HEK293T (cell line): Measurements from ENCODE around the gene FADS1.
A peak's percentile ranks its signal among the peaks of the same experiment; 100 is the strongest.

Experiments used
- CTCF ChIA-PET: fragments of 350-600 bp; formaldehyde crosslinking; extraction: SDS; loops from one replicate; lab custom pipeline; 2021; ENCODE audit warnings: antibody characterized with exemption, inconsistent platforms; lab: Yijun Ruan, JAX
- POLR2A ChIA-PET: fragments of 350-600 bp; formaldehyde crosslinking; extraction: SDS; loops from one replicate; lab custom pipeline; 2020; ENCODE audit warnings: antibody characterized with exemption, inconsistent platforms; lab: Yijun Ruan, JAX
- DNase-seq: peaks from one replicate; pipeline ENCODE4 v3.0.0; 2012; ENCODE audit warnings: mixed read lengths; ENCODE audit errors: extremely low spot score
- ARNT ChIP-seq: fragments of 450-650 bp; IDR thresholded peaks from 2 replicates; pipeline ENCODE4 v1.6.1; 2017; ENCODE audit warnings: mild to moderate bottlenecking
- BHLHE40 ChIP-seq: fragments of 450-650 bp; IDR thresholded peaks from 2 replicates; pipeline ENCODE4 v1.6.1; 2016; ENCODE audit warnings: mild to moderate bottlenecking, moderate library complexity, borderline replicate concordance
- CTBP1 ChIP-seq: fragments of 450-650 bp; IDR thresholded peaks from 2 replicates; pipeline ENCODE4 v1.6.1; 2016; ENCODE audit warnings: borderline replicate concordance
- ELF4 ChIP-seq: fragments of 450-650 bp; IDR thresholded peaks from 2 replicates; pipeline ENCODE4 v1.6.1; 2017; ENCODE audit warnings: antibody characterized with exemption
- FOXA1 ChIP-seq: fragments of 450-650 bp; IDR thresholded peaks from 2 replicates; pipeline ENCODE4 v1.6.1; 2016; ENCODE audit warnings: mild to moderate bottlenecking
- FOXK2 ChIP-seq: fragments of 450-650 bp; IDR thresholded peaks from 2 replicates; pipeline ENCODE4 v1.6.1; 2016; ENCODE audit warnings: mild to moderate bottlenecking
- FOXM1 ChIP-seq: fragments of 450-650 bp; IDR thresholded peaks from 2 replicates; pipeline ENCODE4 v1.6.1; 2017; ENCODE audit warnings: mild to moderate bottlenecking, borderline replicate concordance
- HDGF ChIP-seq: fragments of 450-650 bp; IDR thresholded peaks from 2 replicates; pipeline ENCODE4 v1.6.1; 2017; ENCODE audit warnings: antibody characterized with exemption, borderline replicate concordance
- L3MBTL2 ChIP-seq: fragments of 450-650 bp; conservative IDR thresholded peaks from 2 replicates; pipeline ENCODE4 v1.6.1; 2016; ENCODE audit warnings: mild to moderate bottlenecking
- LEF1 ChIP-seq: fragments of 450-650 bp; IDR thresholded peaks from 2 replicates; pipeline ENCODE4 v1.6.1; 2017; ENCODE audit warnings: mild to moderate bottlenecking, borderline replicate concordance
- NFRKB ChIP-seq: fragments of 450-650 bp; IDR thresholded peaks from 2 replicates; pipeline ENCODE4 v1.6.1; 2016; ENCODE audit warnings: mild to moderate bottlenecking, moderate library complexity
- SP1 ChIP-seq: fragments of 450-650 bp; IDR thresholded peaks from 2 replicates; pipeline ENCODE4 v1.6.1; 2017
- SUZ12 ChIP-seq: fragments of 450-650 bp; IDR thresholded peaks from 2 replicates; pipeline ENCODE4 v1.6.1; 2016; ENCODE audit warnings: mild to moderate bottlenecking
- TARDBP ChIP-seq: fragments of 450-650 bp; IDR thresholded peaks from 2 replicates; pipeline ENCODE4 v1.6.1; 2016
- ZNF384 ChIP-seq: fragments of 450-650 bp; IDR thresholded peaks from 2 replicates; pipeline ENCODE4 v1.6.1; 2016
- TF ChIP-seq, protein P1 (sequence below): fragments of 450-650 bp; IDR thresholded peaks from 2 replicates; pipeline ENCODE4 v1.6.1; 2016

Gene FADS1

DNA sequence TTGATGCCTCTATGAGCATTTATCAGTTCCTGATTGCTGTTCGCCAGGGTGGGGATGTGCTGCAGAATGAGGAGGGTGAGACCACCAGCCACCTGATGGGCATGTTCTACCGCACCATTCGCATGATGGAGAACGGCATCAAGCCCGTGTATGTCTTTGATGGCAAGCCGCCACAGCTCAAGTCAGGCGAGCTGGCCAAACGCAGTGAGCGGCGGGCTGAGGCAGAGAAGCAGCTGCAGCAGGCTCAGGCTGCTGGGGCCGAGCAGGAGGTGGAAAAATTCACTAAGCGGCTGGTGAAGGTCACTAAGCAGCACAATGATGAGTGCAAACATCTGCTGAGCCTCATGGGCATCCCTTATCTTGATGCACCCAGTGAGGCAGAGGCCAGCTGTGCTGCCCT, 21.3 kb downstream of the FADS1 start:
- no peak for DNase-seq
- CTCF ChIA-PET: interaction anchor here (1.1 kb wide), 1 partner anchor 46 kb away, joined by 3 read pairs; no protein-coding TSS in a partner anchor
- POLR2A ChIA-PET: interaction anchor here (0.9 kb wide), 1 partner anchor 38 kb away, joined by 3 read pairs; no protein-coding TSS in a partner anchor
- no peak for TF ChIP-seq NFRKB
- TF ChIP-seq HDGF: no peak
- TF ChIP-seq LEF1: no peak
- no peak for TF ChIP-seq SUZ12
- TF ChIP-seq, protein P1, sequence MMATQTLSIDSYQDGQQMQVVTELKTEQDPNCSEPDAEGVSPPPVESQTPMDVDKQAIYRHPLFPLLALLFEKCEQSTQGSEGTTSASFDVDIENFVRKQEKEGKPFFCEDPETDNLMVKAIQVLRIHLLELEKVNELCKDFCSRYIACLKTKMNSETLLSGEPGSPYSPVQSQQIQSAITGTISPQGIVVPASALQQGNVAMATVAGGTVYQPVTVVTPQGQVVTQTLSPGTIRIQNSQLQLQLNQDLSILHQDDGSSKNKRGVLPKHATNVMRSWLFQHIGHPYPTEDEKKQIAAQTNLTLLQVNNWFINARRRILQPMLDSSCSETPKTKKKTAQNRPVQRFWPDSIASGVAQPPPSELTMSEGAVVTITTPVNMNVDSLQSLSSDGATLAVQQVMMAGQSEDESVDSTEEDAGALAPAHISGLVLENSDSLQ: no peak
- TF ChIP-seq ZNF384: no peak
- TF ChIP-seq SP1: no peak
- TF ChIP-seq TARDBP: no peak
- TF ChIP-seq ARNT: no peak

DNA sequence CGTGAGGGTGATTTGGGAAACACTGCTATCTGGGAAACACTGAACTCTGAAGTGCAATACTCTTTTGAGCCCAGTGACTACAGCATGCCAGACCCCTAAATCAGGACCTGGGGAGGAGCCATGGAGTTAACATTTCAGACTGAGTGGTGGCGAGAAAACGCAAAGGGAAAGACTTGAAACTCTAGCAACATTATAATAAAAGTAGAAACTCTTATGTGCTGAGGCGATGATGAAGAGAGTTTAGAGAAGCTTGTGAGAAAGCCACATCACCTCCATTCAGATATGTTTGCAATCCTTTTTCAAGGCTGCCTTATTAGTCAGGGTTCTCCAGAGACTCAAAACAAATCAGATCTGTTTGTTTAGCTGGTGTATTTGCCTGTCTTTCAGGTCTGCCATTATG, 22.2 kb downstream of the FADS1 start:
- ChIA-PET POLR2A (no interaction called here), CTCF (interaction anchor here (1.1 kb wide), 2 partner anchors 45 to 313 kb away, joined by 3 read pairs; no protein-coding TSS in a partner anchor)
- no peak for DNase-seq
- TF ChIP-seq FOXK2: no peak
- no peak for TF ChIP-seq FOXM1
- TF ChIP-seq SUZ12: no peak
- TF ChIP-seq TARDBP: no peak
- TF ChIP-seq FOXA1: no peak
- no peak for TF ChIP-seq HDGF
- no peak for TF ChIP-seq ELF4
- TF ChIP-seq LEF1: no peak
- no peak for TF ChIP-seq L3MBTL2
- TF ChIP-seq ARNT: no peak
- TF ChIP-seq CTBP1: no peak
- no peak for TF ChIP-seq SP1
- TF ChIP-seq NFRKB: no peak
- TF ChIP-seq, protein P1: no peak
- no peak for TF ChIP-seq BHLHE40
- TF ChIP-seq ZNF384: no peak

DNA sequence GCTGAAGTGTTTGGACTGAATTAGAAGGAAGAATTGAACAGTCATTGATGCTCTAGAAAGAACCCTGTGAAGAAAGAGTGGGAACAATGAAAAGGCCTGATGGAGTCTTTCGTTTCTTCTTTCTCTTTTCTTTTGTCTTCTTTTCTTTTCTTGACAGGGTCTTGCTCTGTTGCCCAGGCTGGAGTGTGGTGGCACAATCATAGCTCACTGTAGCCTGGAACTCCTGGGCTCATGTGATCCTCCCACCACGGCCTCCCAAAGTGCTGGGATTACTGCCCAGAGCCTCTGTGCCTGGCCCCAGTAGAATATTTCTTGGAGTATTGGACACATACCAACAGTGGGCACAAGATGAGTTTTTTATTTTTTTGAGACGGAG, 23.0 kb downstream of the FADS1 start:
- ChIA-PET CTCF (interaction anchor here (0.7 to 1.0 kb wide), 2 partner anchors 77 to 1148 kb away, joined by 3 to 4 read pairs; no protein-coding TSS in a partner anchor), POLR2A (interaction anchor here (1.2 to 2.8 kb wide), 5 partner anchors 11 to 46 kb away, joined by 3 to 27 read pairs (median 5); partner anchors contain the start of gene FADS1)
- no peak for DNase-seq
- no peak for TF ChIP-seq ARNT
- TF ChIP-seq, protein P1: no peak
- no peak for TF ChIP-seq SUZ12

DNA sequence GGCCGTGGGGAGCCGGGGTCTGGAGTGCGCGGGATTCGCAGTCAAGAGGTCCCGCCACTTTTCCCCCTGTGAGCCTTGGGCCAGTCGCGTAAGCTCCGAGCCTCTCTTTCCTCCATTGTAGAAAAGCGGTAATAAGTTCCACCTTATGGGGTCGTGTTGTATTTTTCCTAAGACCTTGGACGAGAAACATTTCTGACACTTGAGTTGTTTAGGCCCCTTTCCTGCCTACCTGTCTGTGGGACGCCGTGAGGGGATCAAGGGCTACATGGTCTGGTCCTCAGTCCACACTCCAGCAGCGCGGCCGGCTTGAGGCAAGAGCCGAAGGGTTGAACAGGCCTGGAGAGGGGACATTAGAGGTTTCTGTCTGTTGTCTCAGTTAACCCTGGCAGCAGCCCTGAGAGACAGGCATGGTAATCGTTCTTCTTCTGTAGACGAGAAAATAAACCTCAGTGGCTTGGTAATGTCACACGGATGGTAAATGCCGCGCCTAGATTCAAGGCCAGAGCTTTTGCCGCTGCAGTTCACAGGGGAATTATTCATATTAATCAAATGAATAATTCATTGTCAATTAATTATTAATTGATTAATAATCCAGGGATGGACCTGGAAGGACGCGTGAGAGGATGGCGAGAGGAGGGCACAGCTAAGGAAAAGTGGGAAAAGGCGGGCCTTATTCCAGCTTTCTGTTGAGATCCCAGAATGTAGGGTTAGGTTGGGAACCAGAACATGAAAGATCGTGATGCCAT, 23.5 kb downstream of the FADS1 start:
- no peak for DNase-seq
- ChIA-PET POLR2A (interaction anchor here (0.7 to 2.8 kb wide), 19 partner anchors 8 to 330 kb away, joined by 3 to 27 read pairs (median 4); partner anchors contain the start of genes FADS1 and INCENP), CTCF (interaction anchor here (1.0 to 1.4 kb wide), 3 partner anchors 40 to 77 kb away, joined by 3 to 6 read pairs (median 4); no protein-coding TSS in a partner anchor)
- TF ChIP-seq SUZ12 (no peak), LEF1 (no peak), ZNF384 (no peak), L3MBTL2 (peak; percentile 50; the same call in 1 of the 2 replicates), FOXK2 (no peak)
- TF ChIP-seq, protein P1: no peak

DNA sequence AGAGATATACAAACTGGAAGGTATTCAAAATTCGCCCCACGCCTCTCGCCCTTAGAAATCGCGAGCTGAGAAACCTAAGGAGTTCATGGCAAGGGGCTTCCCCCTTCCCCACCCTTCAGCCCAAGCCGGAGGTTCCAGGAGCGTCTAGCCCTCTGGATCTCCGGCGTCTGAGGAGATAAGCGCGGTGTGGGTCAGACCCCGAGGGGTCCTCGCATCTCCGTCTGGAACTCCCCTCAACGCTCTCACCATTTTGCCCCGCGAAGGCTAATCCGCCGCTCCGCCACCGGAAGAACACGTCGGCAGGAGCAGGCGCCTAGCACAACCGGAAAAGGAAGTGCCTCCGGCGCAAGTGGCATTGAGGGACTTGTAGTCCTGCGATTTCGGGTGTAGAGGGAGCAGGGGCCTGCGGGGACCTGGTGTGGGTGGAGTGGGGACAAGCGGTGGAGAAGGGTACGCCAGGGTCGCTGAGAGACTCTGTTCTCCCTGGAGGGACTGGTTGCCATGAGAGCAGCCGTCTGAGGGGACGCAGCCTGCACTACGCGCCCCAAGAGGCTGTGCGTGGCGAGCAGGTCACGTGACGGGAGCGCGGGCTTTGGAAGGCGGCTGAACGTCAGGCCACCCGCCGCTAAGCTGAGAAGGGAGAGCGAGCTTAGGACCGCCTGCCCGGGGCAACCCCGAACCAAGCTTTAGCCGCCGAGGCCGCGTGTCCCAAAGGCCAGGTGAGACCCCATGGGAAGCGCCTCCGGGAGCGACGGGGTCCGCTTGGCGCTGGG, 24.3 kb downstream of the FADS1 start, which contains the start of the genes FEN1 and TMEM258:
Gene FEN1 (plus strand): TSS at position 602 of the 773 bp plus-strand sequence. CDS start 2,451 bp downstream, outside the sequence.
Gene TMEM258 (minus strand): TSS at position 290 of the 773 bp plus-strand sequence. CDS start 41 bp downstream, at position 249.
- POLR2A ChIA-PET: interaction anchor here (0.7 to 2.8 kb wide), 23 partner anchors 9 to 331 kb away, joined by 3 to 27 read pairs (median 3); partner anchors contain the start of genes FADS1 and INCENP
- peak; percentile 90 for DNase-seq
- CTCF ChIA-PET: interaction anchor here (0.7 to 1.4 kb wide), 4 partner anchors 39 to 392 kb away, joined by 3 to 6 read pairs (median 3); no protein-coding TSS in a partner anchor
- TF ChIP-seq FOXA1: no peak
- TF ChIP-seq BHLHE40: no peak
- TF ChIP-seq, protein P1: no peak
- TF ChIP-seq FOXM1: no peak
- no peak for TF ChIP-seq ZNF384
- TF ChIP-seq SUZ12: peak; percentile 94
- TF ChIP-seq L3MBTL2: peak; percentile 91
- peak; percentile 91 for TF ChIP-seq ELF4
- 0 out of 2 replicates have a peak, but pooled peaks have one; percentile 26 for TF ChIP-seq NFRKB
